ENCODE measurements around the gene SV2C. TPM values are rescaled to one million over a fixed set of nuclear protein-coding genes. Genes with fewer than 3 reads are reported as not detected.

The SV2C gene
- polyA plus RNA-seq, 1 donor (not counting 4 experiments of a cell fraction or from before 2014, with no cell fraction given): 0.34 TPM

DNA sequence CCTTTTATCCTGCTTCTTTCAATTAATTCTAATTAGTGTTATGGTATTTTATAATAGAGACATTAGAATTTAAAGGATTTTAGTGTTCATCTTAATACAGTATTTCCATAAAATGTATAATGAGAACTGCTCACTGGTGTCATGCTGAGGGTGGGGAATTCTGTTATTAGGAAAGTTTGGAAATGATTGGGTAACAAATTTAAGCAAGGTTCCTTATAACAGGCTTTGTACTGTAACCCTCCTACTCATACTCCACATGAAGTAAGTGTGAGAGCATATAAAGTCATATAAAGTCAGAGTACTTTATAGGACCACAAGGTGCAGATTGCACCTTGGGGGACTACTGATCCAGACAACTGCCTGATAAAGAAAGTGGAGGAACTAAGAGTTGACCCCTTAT lies 42.2 kb downstream of the SV2C start:
- dilution Hi-C loops (cut with MboI; ENCODE audit: extremely low pct_ligation_motif_present, low sequenced_read_pairs): no loop called here
- H3K4me1 ChIP-seq (ENCODE audit: control insufficient read depth, extremely low read depth, insufficient read depth, low read length): no peaks in the 10 kb centered on the region
- no peaks in the 10 kb centered on the region for H3K36me3 ChIP-seq (ENCODE audit: control insufficient read depth in 2 of 2, extremely low read depth in 1 of 2, insufficient read depth in 2 of 2, low read length in 2 of 2)
- H3K4me2 ChIP-seq (ENCODE audit: control insufficient read depth, extremely low read depth, insufficient read depth, low read depth, low read length): no peak overlapping the region
- TF ChIP-seq, protein P1, sequence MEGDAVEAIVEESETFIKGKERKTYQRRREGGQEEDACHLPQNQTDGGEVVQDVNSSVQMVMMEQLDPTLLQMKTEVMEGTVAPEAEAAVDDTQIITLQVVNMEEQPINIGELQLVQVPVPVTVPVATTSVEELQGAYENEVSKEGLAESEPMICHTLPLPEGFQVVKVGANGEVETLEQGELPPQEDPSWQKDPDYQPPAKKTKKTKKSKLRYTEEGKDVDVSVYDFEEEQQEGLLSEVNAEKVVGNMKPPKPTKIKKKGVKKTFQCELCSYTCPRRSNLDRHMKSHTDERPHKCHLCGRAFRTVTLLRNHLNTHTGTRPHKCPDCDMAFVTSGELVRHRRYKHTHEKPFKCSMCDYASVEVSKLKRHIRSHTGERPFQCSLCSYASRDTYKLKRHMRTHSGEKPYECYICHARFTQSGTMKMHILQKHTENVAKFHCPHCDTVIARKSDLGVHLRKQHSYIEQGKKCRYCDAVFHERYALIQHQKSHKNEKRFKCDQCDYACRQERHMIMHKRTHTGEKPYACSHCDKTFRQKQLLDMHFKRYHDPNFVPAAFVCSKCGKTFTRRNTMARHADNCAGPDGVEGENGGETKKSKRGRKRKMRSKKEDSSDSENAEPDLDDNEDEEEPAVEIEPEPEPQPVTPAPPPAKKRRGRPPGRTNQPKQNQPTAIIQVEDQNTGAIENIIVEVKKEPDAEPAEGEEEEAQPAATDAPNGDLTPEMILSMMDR (optimal IDR thresholded peaks at IDR 0.05 in 1 of 3, IDR thresholded peaks at IDR 0.05 in 1 of 3, conservative IDR thresholded peaks at IDR 0.05 in 1 of 3; ENCODE audit: extremely low read depth in 1 of 3, insufficient read depth in 2 of 3, low read length in 3 of 3): no peak
- TF ChIP-seq EZH2 (IDR thresholded peaks at IDR 0.05; ENCODE audit: low read length): no peak
- no peaks in the 10 kb centered on the region for H4K20me1 ChIP-seq (ENCODE audit: control insufficient read depth, extremely low read depth, insufficient read depth, low read length)
- no peak overlapping the region for H3K4me3 ChIP-seq (ENCODE audit: control insufficient read depth in 2 of 3, extremely low read depth in 1 of 3, insufficient read depth in 2 of 3, low read depth in 1 of 3, low read length in 3 of 3)
- no peaks in the 10 kb centered on the region for H3K9me3 ChIP-seq (ENCODE audit: control insufficient read depth, low read depth, low read length)
- FAIRE-seq: no peak
- no peak for DNase-seq (ENCODE audit: low read depth, low spot score)
- no peak overlapping the region for H3K9ac ChIP-seq (ENCODE audit: control insufficient read depth, extremely low read depth, insufficient read depth, low read length)
- H2AFZ ChIP-seq (ENCODE audit: control insufficient read depth, low read length): no peak overlapping the region
- H3K27me3 ChIP-seq (ENCODE audit: control insufficient read depth, extremely low read depth, insufficient read depth, low read length): no peaks in the 10 kb centered on the region
- no peaks in the 10 kb centered on the region for H3K79me2 ChIP-seq (ENCODE audit: control insufficient read depth, insufficient read depth, low read length)
- H3K9me1 ChIP-seq (ENCODE audit: control insufficient read depth, extremely low read depth, insufficient read depth, low read length): no peaks in the 10 kb centered on the region
- H3K27ac ChIP-seq (ENCODE audit: control insufficient read depth, insufficient read depth, low read length): no peak overlapping the region

DNA sequence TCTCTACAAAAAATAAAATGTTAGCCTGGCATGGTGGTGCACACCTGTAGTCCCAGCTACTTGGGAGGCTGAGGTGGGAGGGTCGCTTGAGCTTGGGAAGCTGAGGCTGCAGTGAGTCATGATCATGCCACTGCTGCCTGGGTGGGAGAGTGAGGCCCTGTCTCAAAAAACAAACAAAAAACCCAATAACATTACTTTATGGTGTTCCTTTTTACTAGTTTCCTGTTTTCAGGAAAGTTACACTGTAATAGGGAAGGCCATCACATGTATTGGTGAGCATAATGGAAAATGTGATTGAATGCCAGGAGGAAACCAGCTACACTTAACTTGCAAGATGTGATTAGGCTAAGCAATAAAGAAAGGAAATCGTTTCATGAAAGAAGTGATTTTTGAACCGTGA lies 42.7 kb downstream of the SV2C start:
- dilution Hi-C loops (cut with MboI; ENCODE audit: extremely low pct_ligation_motif_present, low sequenced_read_pairs): no loop called here
- Histone ChIP-seq H3K27me3 (ENCODE audit: control insufficient read depth, extremely low read depth, insufficient read depth, low read length) (no peaks in the 10 kb centered on the region), H3K9me3 (ENCODE audit: control insufficient read depth, low read depth, low read length) (no peaks in the 10 kb centered on the region), H3K79me2 (ENCODE audit: control insufficient read depth, insufficient read depth, low read length) (no peaks in the 10 kb centered on the region), H3K4me2 (ENCODE audit: control insufficient read depth, extremely low read depth, insufficient read depth, low read depth, low read length) (no peak overlapping the region), H3K4me1 (ENCODE audit: control insufficient read depth, extremely low read depth, insufficient read depth, low read length) (no peaks in the 10 kb centered on the region), H3K4me3 (ENCODE audit: control insufficient read depth in 2 of 3, extremely low read depth in 1 of 3, insufficient read depth in 2 of 3, low read depth in 1 of 3, low read length in 3 of 3) (no peak overlapping the region), H3K36me3 (ENCODE audit: control insufficient read depth in 2 of 2, extremely low read depth in 1 of 2, insufficient read depth in 2 of 2, low read length in 2 of 2) (no peaks in the 10 kb centered on the region), H2AFZ (ENCODE audit: control insufficient read depth, low read length) (no peak overlapping the region), H3K9ac (ENCODE audit: control insufficient read depth, extremely low read depth, insufficient read depth, low read length) (no peak overlapping the region), H3K9me1 (ENCODE audit: control insufficient read depth, extremely low read depth, insufficient read depth, low read length) (no peaks in the 10 kb centered on the region), H3K27ac (ENCODE audit: control insufficient read depth, insufficient read depth, low read length) (no peak overlapping the region), H4K20me1 (ENCODE audit: control insufficient read depth, extremely low read depth, insufficient read depth, low read length) (no peaks in the 10 kb centered on the region)
- no peak for DNase-seq (ENCODE audit: low read depth, low spot score)
- FAIRE-seq: no peak
- TF ChIP-seq, protein P1 (optimal IDR thresholded peaks at IDR 0.05 in 1 of 3, IDR thresholded peaks at IDR 0.05 in 1 of 3, conservative IDR thresholded peaks at IDR 0.05 in 1 of 3; ENCODE audit: extremely low read depth in 1 of 3, insufficient read depth in 2 of 3, low read length in 3 of 3): no peak
- no peak for TF ChIP-seq EZH2 (IDR thresholded peaks at IDR 0.05; ENCODE audit: low read length)

Measured in keratinocyte (primary cell).